ENCODE results near the gene PSPH. TPM values are rescaled to one million over a fixed set of nuclear protein-coding genes. Genes with fewer than 3 reads are reported as not detected.

Gene PSPH
- total RNA-seq, 1 experiment from 2014 or later: 52.1 TPM

DNA sequence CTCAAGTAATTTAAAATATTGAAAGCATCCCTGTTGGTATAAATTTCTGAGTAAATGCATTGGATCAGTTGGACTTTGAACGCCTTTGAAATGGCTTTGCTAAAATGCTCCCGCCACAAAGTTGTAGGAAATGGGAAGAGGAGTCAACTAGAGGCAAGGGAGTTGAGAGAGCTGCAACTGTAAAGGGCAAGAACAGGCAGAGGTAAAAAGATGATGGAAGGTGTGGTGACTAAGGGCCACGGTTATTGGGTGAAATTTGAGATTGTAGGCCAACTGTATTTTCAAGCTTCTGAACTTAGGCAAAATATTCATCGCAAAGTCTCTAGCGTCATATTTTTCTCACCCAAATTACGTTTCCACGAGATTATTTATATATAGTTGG is 12.2 kb upstream of the PSPH start:
- Histone ChIP-seq H2AFZ (ENCODE audit: low read length) (no peak overlapping the region), H3K9ac (ENCODE audit: extremely low read depth, insufficient read length, low read length) (no peak overlapping the region)
- H3K4me1 Mint-ChIP-seq: peaks cover 7 to 13% of the 10 kb centered on the region in 2 experiments

More for the DNA sequence above, 12.2 kb upstream of the PSPH start:
- Histone ChIP-seq H2BK120ac (ENCODE audit: low read depth, low read length, poor library complexity, severe bottlenecking) (no peak overlapping the region), H4K20me1 (ENCODE audit: control insufficient read depth, insufficient read depth, insufficient read length) (no peaks in the 10 kb centered on the region), H3K9me3 (ENCODE audit: control insufficient read depth, low read depth, low read length) (no peaks in the 10 kb centered on the region), H4K91ac (ENCODE audit: insufficient read length, low read depth, low read length) (no peak overlapping the region), H2BK5ac (ENCODE audit: insufficient read length, low read length) (no peak overlapping the region), H2AK5ac (ENCODE audit: insufficient read length, low read length) (no peak overlapping the region), H2BK20ac (ENCODE audit: low read depth, low read length, poor library complexity, severe bottlenecking) (no peak overlapping the region), H3K4me2 (ENCODE audit: insufficient read depth, insufficient read length, low read length) (no peak overlapping the region), H3K27ac (ENCODE audit: insufficient read length, low read depth, low read length) (no peak overlapping the region), H3K23ac (ENCODE audit: insufficient read length, low read depth, low read length) (no peak overlapping the region), H4K5ac (ENCODE audit: insufficient read length, low read depth, low read length) (no peak overlapping the region), H3K79me2 (ENCODE audit: insufficient read depth, low read length) (no peaks in the 10 kb centered on the region; the same call in 1 of the 2 replicates), H3K23me2 (ENCODE audit: insufficient read length, low read depth, low read length, poor library complexity, severe bottlenecking) (no peaks in the 10 kb centered on the region), H3T11ph (ENCODE audit: low read length) (no peak overlapping the region), H3K4ac (ENCODE audit: low read depth, low read length) (no peak overlapping the region), H3K56ac (ENCODE audit: insufficient read length, low read depth, low read length) (no peak overlapping the region), H2BK12ac (ENCODE audit: insufficient read length, low read depth, low read length) (no peak overlapping the region), H3K14ac (ENCODE audit: insufficient read depth, low read length) (no peak overlapping the region), H3K27me3 (ENCODE audit: insufficient read depth, low read length) (no peaks in the 10 kb centered on the region), H3K18ac (ENCODE audit: insufficient read length, low read depth, low read length) (no peak overlapping the region), H4K8ac (replicated peaks; ENCODE audit: insufficient read length, low read depth, low read length) (no peak overlapping the region), H3K4me1 (ENCODE audit: insufficient read depth, low read length) (no peaks in the 10 kb centered on the region), H2BK15ac (ENCODE audit: low read depth, low read length) (no peak overlapping the region), H3K79me1 (ENCODE audit: insufficient read depth, low read depth, low read length, poor library complexity, severe bottlenecking) (peaks cover 2% of the 10 kb centered on the region)
- peak overlapping the region; percentile 44 to 97 (median 57); a peak in 4 of 7 replicates for H3K27ac Mint-ChIP-seq
- no peaks in the 10 kb centered on the region for H3K27me3 Mint-ChIP-seq (ENCODE audit: low read depth)
- peaks cover 37 to 62% (median 54%) of the 10 kb centered on the region in 3 experiments for H3K36me3 Mint-ChIP-seq (ENCODE audit: insufficient read depth in 1 of 3, low read depth in 3 of 3)
- peak overlapping the region; percentile 88 to 91; a peak in 4 of 5 replicates for H3K4me3 Mint-ChIP-seq
- DNase-seq: no peak
- TF ChIP-seq, protein P1, sequence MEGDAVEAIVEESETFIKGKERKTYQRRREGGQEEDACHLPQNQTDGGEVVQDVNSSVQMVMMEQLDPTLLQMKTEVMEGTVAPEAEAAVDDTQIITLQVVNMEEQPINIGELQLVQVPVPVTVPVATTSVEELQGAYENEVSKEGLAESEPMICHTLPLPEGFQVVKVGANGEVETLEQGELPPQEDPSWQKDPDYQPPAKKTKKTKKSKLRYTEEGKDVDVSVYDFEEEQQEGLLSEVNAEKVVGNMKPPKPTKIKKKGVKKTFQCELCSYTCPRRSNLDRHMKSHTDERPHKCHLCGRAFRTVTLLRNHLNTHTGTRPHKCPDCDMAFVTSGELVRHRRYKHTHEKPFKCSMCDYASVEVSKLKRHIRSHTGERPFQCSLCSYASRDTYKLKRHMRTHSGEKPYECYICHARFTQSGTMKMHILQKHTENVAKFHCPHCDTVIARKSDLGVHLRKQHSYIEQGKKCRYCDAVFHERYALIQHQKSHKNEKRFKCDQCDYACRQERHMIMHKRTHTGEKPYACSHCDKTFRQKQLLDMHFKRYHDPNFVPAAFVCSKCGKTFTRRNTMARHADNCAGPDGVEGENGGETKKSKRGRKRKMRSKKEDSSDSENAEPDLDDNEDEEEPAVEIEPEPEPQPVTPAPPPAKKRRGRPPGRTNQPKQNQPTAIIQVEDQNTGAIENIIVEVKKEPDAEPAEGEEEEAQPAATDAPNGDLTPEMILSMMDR (conservative IDR thresholded peaks at IDR 0.05): no peak
- H3K9me3 Mint-ChIP-seq: peaks cover 0 to 2% of the 10 kb centered on the region in 2 experiments; a peak in 1 of 5 replicates
- no CpG with 5 or more reads among the region's 7 CpGs for WGBS (ENCODE audit: extremely low coverage, insufficient read length, low lambda C conversion rate)
